CD14-positive monocyte (primary cell): Measurements from ENCODE around the gene LRRC7. TPM values are rescaled to one million over a fixed set of nuclear protein-coding genes. Genes with fewer than 3 reads are reported as not detected.
"Not testable (repeated sequence)": the region's sequence is repeated elsewhere in the genome, so short reads cannot be mapped to it uniquely, and the experiment has no call there.

Experiments used
- DNase-seq, 3 donors: peaks; one replicate each; pipeline ENCODE4 v3.0.0-alpha.2; 2011 to 2022
- H2AFZ ChIP-seq: 2 replicates; pipeline ENCODE4 v1.6.0; 2012; ENCODE audit warnings: mild to moderate bottlenecking, low read depth, low read length, inconsistent platforms; ENCODE audit not compliant: insufficient read depth, poor library complexity, severe bottlenecking
- H3K27ac ChIP-seq, 2 donors: 1 replicate in 1 of 2; 2 replicates in 1 of 2; pipeline ENCODE4 v1.5.1; 2012 to 2013; ENCODE audit warnings: low read length in 2 of 2, control low read depth in 1 of 2, inconsistent platforms in 1 of 2, low read depth in 1 of 2, mild to moderate bottlenecking in 1 of 2
- H3K27me3 ChIP-seq, 2 donors: one replicate each; pipeline versions ENCODE4 v1.6.0 to v1.6.1; 2011 to 2013; ENCODE audit warnings: low read length in 2 of 2; ENCODE audit not compliant: control insufficient read depth in 2 of 2, insufficient read depth in 2 of 2
- H3K36me3 ChIP-seq, 2 donors: replicated peaks in 1 of 2; 1 replicate in 1 of 2; 2 replicates in 1 of 2; pipeline versions ENCODE4 v1.5.1 to v1.6.1; 2012 to 2013; ENCODE audit warnings: low read length in 2 of 2, control low read depth in 1 of 2, inconsistent platforms in 1 of 2, mild to moderate bottlenecking in 1 of 2; ENCODE audit not compliant: insufficient read depth in 2 of 2, control insufficient read depth in 1 of 2
- H3K4me1 ChIP-seq, 2 donors: 1 replicate in 1 of 2; 2 replicates in 1 of 2; pipeline versions ENCODE4 v1.5.1 to v1.6.1; 2012 to 2013; ENCODE audit warnings: low read length in 2 of 2, control low read depth in 1 of 2, inconsistent platforms in 1 of 2, mild to moderate bottlenecking in 1 of 2, moderate library complexity in 1 of 2; ENCODE audit not compliant: insufficient read depth in 2 of 2, control insufficient read depth in 1 of 2
- H3K4me2 ChIP-seq: replicated peaks from 2 replicates; pipeline ENCODE3; 2012; ENCODE audit warnings: low read length, moderate library complexity, mild to moderate bottlenecking; ENCODE audit not compliant: poor library complexity, severe bottlenecking; ENCODE audit errors: extremely low read depth
- H3K4me3 ChIP-seq, 3 experiments: fragments of 200-600 bp in 1 of 3; sonication (generic) in 1 of 3; replicated peaks in 1 of 3; 1 replicate in 2 of 3; 2 replicates in 1 of 3; pipeline ENCODE4 v1.5.1; 2011 to 2013; ENCODE audit warnings: low read length in 3 of 3, mild to moderate bottlenecking in 3 of 3, control low read depth in 2 of 3, low read depth in 2 of 3, inconsistent platforms in 1 of 3, moderate library complexity in 1 of 3
- H3K79me2 ChIP-seq: 2 replicates; pipeline ENCODE4 v1.6.0; 2012; ENCODE audit warnings: mild to moderate bottlenecking, control low read depth, inconsistent platforms, low read length, moderate library complexity; ENCODE audit not compliant: insufficient read depth
- H3K9ac ChIP-seq: 2 replicates; pipeline ENCODE4 v1.6.0; 2017; ENCODE audit warnings: low read length, mild to moderate bottlenecking; ENCODE audit not compliant: insufficient read depth, poor library complexity, severe bottlenecking
- H3K9me3 ChIP-seq, 2 donors: replicated peaks in 1 of 2; 1 replicate in 1 of 2; 2 replicates in 1 of 2; pipeline versions ENCODE4 v1.5.1 to v1.6.1; 2012 to 2013; ENCODE audit warnings: low read length in 2 of 2, control low read depth in 1 of 2; ENCODE audit not compliant: control insufficient read depth in 1 of 2, insufficient read depth in 1 of 2
- H4K20me1 ChIP-seq: 2 replicates; pipeline ENCODE4 v1.6.0; 2012; ENCODE audit warnings: mild to moderate bottlenecking, low read length, control low read depth, moderate library complexity; ENCODE audit not compliant: insufficient read depth
- H3K27ac Mint-ChIP-seq, 7 donors: one replicate each; pipeline ENCODE4 v1.8.0; 2020; ENCODE audit warnings: mild to moderate bottlenecking in 7 of 7, mixed read lengths in 7 of 7, moderate library complexity in 6 of 7, inconsistent platforms in 2 of 7
- H3K27me3 Mint-ChIP-seq, 3 donors: one replicate each; pipeline ENCODE4 v1.8.0; 2021 to 2022; ENCODE audit warnings: low read depth in 3 of 3, mild to moderate bottlenecking in 3 of 3, mixed read lengths in 3 of 3, moderate library complexity in 3 of 3, inconsistent platforms in 1 of 3
- H3K36me3 Mint-ChIP-seq, 2 donors: one replicate each; pipeline ENCODE4 v1.8.0; 2020; ENCODE audit warnings: mixed read lengths in 2 of 2, inconsistent platforms in 1 of 2, mild to moderate bottlenecking in 1 of 2
- H3K4me1 Mint-ChIP-seq: one replicate; pipeline ENCODE4 v1.8.0; 2020; ENCODE audit warnings: mild to moderate bottlenecking, mixed read lengths
- H3K4me3 Mint-ChIP-seq, 2 donors: one replicate each; pipeline ENCODE4 v1.8.0; 2020; ENCODE audit warnings: mild to moderate bottlenecking in 2 of 2, mixed read lengths in 2 of 2, moderate library complexity in 1 of 2
- H3K9me3 Mint-ChIP-seq, 7 donors: one replicate each; pipeline ENCODE4 v1.8.0; 2020 to 2022; ENCODE audit warnings: mixed read lengths in 7 of 7, mild to moderate bottlenecking in 6 of 7, moderate library complexity in 6 of 7, inconsistent platforms in 2 of 7
- WGBS: methylation state at CpG from one replicate; pipeline ENCODE4 v1.1.5; 2013; ENCODE audit warnings: missing lambda C conversion rate; ENCODE audit not compliant: insufficient coverage; 5-methylcytosine and 5-hydroxymethylcytosine counted together
- intact Hi-C, 2 donors: fragments of 100-400 bp; cut with micrococcal nuclease; formaldehyde crosslinking; loops; one replicate each; pipeline versions ENCODE4 v1.15.0 to v1.15.1; 2023
- polyA plus RNA-seq, 3 donors: library from polyadenylated mRNA; depleted of rRNA in 1 of 3; unstranded in 2 of 3; stranded (reverse) in 1 of 3; fragments of 300-500 nt in 2 of 3; fragments of >200 nt in 1 of 3; fragmentation: Illumina TruSeq in 2 of 3; gene quantifications; 1 replicate in 2 of 3; 2 replicates in 1 of 3; pipeline ENCODE4 v1.2.3, GENCODE V29; 2012 to 2021
- TF ChIP-seq, protein P1 (sequence below): fragments of 200-600 bp; IDR thresholded peaks from one replicate; pipeline ENCODE4 v1.8.0; 2022; ENCODE audit warnings: antibody characterized with exemption, mild to moderate bottlenecking

LRRC7 gene
- polyA plus RNA-seq, 3 donors = not detected

DNA sequence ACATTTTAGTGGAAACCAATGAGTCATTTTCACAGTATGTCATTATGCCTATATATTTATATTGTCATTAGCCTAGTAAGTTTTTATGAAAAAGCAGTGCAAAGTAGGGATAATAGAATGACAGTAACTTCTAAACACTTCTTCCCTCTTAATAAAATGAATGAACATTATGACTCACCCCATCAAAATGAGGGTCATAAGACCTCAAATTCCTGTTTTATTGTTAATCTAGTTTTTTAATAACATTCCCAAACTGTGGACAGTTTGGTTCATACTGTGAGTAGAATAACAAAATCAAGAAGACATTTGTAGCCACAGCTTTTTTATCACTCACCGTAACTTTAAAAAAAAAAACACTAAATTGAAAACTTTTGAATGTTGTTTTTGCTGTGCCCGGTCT, 477.1 kb downstream of the LRRC7 start:
- H3K27me3 Mint-ChIP-seq = no peaks in the 10 kb centered on the region
- no peak overlapping the region for H3K27ac Mint-ChIP-seq
- H3K36me3 Mint-ChIP-seq = no peaks in the 10 kb centered on the region
- H3K4me3 Mint-ChIP-seq = no peak overlapping the region
- Histone ChIP-seq H3K9me3 (no peaks in the 10 kb centered on the region), H3K27ac (no peak overlapping the region), H3K9ac (no peak overlapping the region), H3K36me3 (no peaks in the 10 kb centered on the region), H3K79me2 (no peaks in the 10 kb centered on the region), H3K4me3 (no peak overlapping the region), H3K4me1 (peaks cover 13 to 15% of the 10 kb centered on the region in 2 donors), H4K20me1 (no peaks in the 10 kb centered on the region), H3K27me3 (no peaks in the 10 kb centered on the region), H3K4me2 (no peak overlapping the region), H2AFZ (no peak overlapping the region)
- intact Hi-C loops = no loop called here
- peaks cover 0 to 4% (median 0%) of the 10 kb centered on the region in 7 donors for H3K9me3 Mint-ChIP-seq
- no peak for DNase-seq
- H3K4me1 Mint-ChIP-seq = no peaks in the 10 kb centered on the region
- WGBS = no CpG with 5 or more reads among the region's 2 CpGs
- TF ChIP-seq, protein P1, sequence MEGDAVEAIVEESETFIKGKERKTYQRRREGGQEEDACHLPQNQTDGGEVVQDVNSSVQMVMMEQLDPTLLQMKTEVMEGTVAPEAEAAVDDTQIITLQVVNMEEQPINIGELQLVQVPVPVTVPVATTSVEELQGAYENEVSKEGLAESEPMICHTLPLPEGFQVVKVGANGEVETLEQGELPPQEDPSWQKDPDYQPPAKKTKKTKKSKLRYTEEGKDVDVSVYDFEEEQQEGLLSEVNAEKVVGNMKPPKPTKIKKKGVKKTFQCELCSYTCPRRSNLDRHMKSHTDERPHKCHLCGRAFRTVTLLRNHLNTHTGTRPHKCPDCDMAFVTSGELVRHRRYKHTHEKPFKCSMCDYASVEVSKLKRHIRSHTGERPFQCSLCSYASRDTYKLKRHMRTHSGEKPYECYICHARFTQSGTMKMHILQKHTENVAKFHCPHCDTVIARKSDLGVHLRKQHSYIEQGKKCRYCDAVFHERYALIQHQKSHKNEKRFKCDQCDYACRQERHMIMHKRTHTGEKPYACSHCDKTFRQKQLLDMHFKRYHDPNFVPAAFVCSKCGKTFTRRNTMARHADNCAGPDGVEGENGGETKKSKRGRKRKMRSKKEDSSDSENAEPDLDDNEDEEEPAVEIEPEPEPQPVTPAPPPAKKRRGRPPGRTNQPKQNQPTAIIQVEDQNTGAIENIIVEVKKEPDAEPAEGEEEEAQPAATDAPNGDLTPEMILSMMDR = no peak

- H3K9ac ChIP-seq, H3K79me2 ChIP-seq, H3K9me3 ChIP-seq, H3K27ac Mint-ChIP-seq, H3K27me3 ChIP-seq, H3K4me3 Mint-ChIP-seq, DNase-seq, H3K27ac ChIP-seq, H3K36me3 ChIP-seq, intact Hi-C loops, H3K27me3 Mint-ChIP-seq, H3K4me1 Mint-ChIP-seq, H4K20me1 ChIP-seq, H3K4me2 ChIP-seq, H3K9me3 Mint-ChIP-seq, H3K36me3 Mint-ChIP-seq, H3K4me3 ChIP-seq, H2AFZ ChIP-seq: not testable (repeated sequence)
- peaks cover 13 to 15% of the 10 kb centered on the region in 2 donors for H3K4me1 ChIP-seq
- no CpG with 5 or more reads among the region's 1 CpG for WGBS
Observed at GRCh38 chr1:70045581-70045980, 477.9 kb downstream of the LRRC7 start.
